ENCODE results near the gene CYB561D2.

Gene CYB561D2

GRCh38 chr3:50392101-50392715, 41.5 kb downstream of the CYB561D2 start:
- H3F3A ChIP-seq (ENCODE audit: insufficient read depth, low read length), result no peaks in the 10 kb centered on the region
- no peak overlapping the region for H3K27ac ChIP-seq (ENCODE audit: low read length)
- no peak overlapping the region for H3K4me2 ChIP-seq (ENCODE audit: low read depth, low read length)
- peaks cover 66% of the 10 kb centered on the region for H3K27me3 ChIP-seq (replicated peaks; ENCODE audit: insufficient read depth, low read length)
- no peaks in the 10 kb centered on the region for H3K79me2 ChIP-seq (ENCODE audit: low read length)
- DNase-seq, result no peak
- H3K9me2 ChIP-seq (replicated peaks; ENCODE audit: insufficient read depth, low read length), result no peaks in the 10 kb centered on the region
- H3K4me3 ChIP-seq (ENCODE audit: low read length), result no peak overlapping the region
- TF ChIP-seq EZH2 (optimal IDR thresholded peaks at IDR 0.05; ENCODE audit: low read depth, low read length) (no peak), CTCF (IDR thresholded peaks at IDR 0.05; ENCODE audit: low read length) (no peak), EZH2phosphoT487 (IDR thresholded peaks at IDR 0.05; ENCODE audit: low read length) (no peak)
- no peaks in the 10 kb centered on the region for H3K36me3 ChIP-seq (replicated peaks; ENCODE audit: insufficient read depth, low read length)
- no peaks in the 10 kb centered on the region for H3K4me1 ChIP-seq (ENCODE audit: low read length)
- H3K9me3 ChIP-seq (replicated peaks; ENCODE audit: insufficient read depth, low read length), result no peaks in the 10 kb centered on the region
- H4K20me1 ChIP-seq (ENCODE audit: insufficient read depth, low read length), result no peaks in the 10 kb centered on the region
- no peak overlapping the region for H2AFZ ChIP-seq (ENCODE audit: low read length)
- H3K9ac ChIP-seq (ENCODE audit: low read length), result no peak overlapping the region

- Histone ChIP-seq H3F3A (ENCODE audit: insufficient read depth, low read length) (no peaks in the 10 kb centered on the region), H3K9me3 (replicated peaks; ENCODE audit: insufficient read depth, low read length) (no peaks in the 10 kb centered on the region), H3K4me3 (ENCODE audit: low read length) (no peak overlapping the region), H3K9me2 (replicated peaks; ENCODE audit: insufficient read depth, low read length) (no peaks in the 10 kb centered on the region), H3K36me3 (replicated peaks; ENCODE audit: insufficient read depth, low read length) (no peaks in the 10 kb centered on the region), H4K20me1 (ENCODE audit: insufficient read depth, low read length) (no peaks in the 10 kb centered on the region), H3K27me3 (replicated peaks; ENCODE audit: insufficient read depth, low read length) (peaks cover 62% of the 10 kb centered on the region), H3K27ac (ENCODE audit: low read length) (no peak overlapping the region), H3K79me2 (ENCODE audit: low read length) (no peaks in the 10 kb centered on the region), H2AFZ (ENCODE audit: low read length) (no peak overlapping the region), H3K9ac (ENCODE audit: low read length) (no peak overlapping the region), H3K4me2 (ENCODE audit: low read depth, low read length) (no peak overlapping the region), H3K4me1 (ENCODE audit: low read length) (no peaks in the 10 kb centered on the region)
- no peak for DNase-seq
- TF ChIP-seq EZH2phosphoT487 (IDR thresholded peaks at IDR 0.05; ENCODE audit: low read length) (no peak), CTCF (IDR thresholded peaks at IDR 0.05; ENCODE audit: low read length) (no peak), EZH2 (optimal IDR thresholded peaks at IDR 0.05; ENCODE audit: low read depth, low read length) (no peak)
These were observed 42.4 kb downstream of the CYB561D2 start for GRCh38 chr3:50393061-50393460.

GRCh38 chr3:50395070-50395860, 44.6 kb downstream of the CYB561D2 start:
- no peak for TF ChIP-seq EZH2phosphoT487 (IDR thresholded peaks at IDR 0.05; ENCODE audit: low read length)
- no peak for TF ChIP-seq EZH2 (optimal IDR thresholded peaks at IDR 0.05; ENCODE audit: low read depth, low read length)
- TF ChIP-seq CTCF (IDR thresholded peaks at IDR 0.05; ENCODE audit: low read length), result no peak
- Histone ChIP-seq H3K36me3 (replicated peaks; ENCODE audit: insufficient read depth, low read length) (no peaks in the 10 kb centered on the region), H3K4me3 (ENCODE audit: low read length) (no peak overlapping the region), H3K9me3 (replicated peaks; ENCODE audit: insufficient read depth, low read length) (no peaks in the 10 kb centered on the region), H4K20me1 (ENCODE audit: insufficient read depth, low read length) (no peaks in the 10 kb centered on the region), H3K27ac (ENCODE audit: low read length) (no peak overlapping the region), H3K4me2 (ENCODE audit: low read depth, low read length) (no peak overlapping the region), H3K9ac (ENCODE audit: low read length) (no peak overlapping the region), H3K9me2 (replicated peaks; ENCODE audit: insufficient read depth, low read length) (no peaks in the 10 kb centered on the region), H3K27me3 (replicated peaks; ENCODE audit: insufficient read depth, low read length) (peaks cover 50% of the 10 kb centered on the region), H3K4me1 (ENCODE audit: low read length) (no peaks in the 10 kb centered on the region), H3F3A (ENCODE audit: insufficient read depth, low read length) (no peaks in the 10 kb centered on the region), H2AFZ (ENCODE audit: low read length) (no peak overlapping the region), H3K79me2 (ENCODE audit: low read length) (no peaks in the 10 kb centered on the region)
- no peak for DNase-seq

All from MM.1S (cell line).